ENCODE data around the gene FATE1.

The FATE1 gene

DNA sequence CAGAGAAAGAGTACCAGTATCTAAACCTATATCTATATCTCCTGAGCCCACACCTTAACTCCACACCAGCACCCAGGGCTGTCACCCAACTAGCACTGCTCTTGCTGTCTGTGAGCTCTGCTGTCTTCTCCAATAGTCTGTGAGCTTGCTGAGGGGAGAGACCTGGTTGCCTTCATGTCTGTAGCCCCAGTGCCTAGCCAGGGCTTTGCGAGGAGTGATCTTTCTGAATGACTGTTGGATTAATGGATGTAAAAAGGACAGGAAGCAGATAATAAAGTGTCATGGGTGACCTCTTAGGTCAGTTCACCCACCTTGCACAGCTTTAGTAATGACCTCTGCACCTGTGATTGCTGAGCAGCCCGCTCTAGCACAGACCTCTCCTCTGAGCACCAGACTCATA is 49.2 kb downstream of the FATE1 start:
- no peak for DNase-seq (ENCODE audit: low read depth)
- TF ChIP-seq, protein P1, sequence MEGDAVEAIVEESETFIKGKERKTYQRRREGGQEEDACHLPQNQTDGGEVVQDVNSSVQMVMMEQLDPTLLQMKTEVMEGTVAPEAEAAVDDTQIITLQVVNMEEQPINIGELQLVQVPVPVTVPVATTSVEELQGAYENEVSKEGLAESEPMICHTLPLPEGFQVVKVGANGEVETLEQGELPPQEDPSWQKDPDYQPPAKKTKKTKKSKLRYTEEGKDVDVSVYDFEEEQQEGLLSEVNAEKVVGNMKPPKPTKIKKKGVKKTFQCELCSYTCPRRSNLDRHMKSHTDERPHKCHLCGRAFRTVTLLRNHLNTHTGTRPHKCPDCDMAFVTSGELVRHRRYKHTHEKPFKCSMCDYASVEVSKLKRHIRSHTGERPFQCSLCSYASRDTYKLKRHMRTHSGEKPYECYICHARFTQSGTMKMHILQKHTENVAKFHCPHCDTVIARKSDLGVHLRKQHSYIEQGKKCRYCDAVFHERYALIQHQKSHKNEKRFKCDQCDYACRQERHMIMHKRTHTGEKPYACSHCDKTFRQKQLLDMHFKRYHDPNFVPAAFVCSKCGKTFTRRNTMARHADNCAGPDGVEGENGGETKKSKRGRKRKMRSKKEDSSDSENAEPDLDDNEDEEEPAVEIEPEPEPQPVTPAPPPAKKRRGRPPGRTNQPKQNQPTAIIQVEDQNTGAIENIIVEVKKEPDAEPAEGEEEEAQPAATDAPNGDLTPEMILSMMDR (conservative IDR thresholded peaks at IDR 0.05; ENCODE audit: low read depth, low read length) = no peak
- H3K4me3 ChIP-seq (ENCODE audit: low read length) = no peak overlapping the region

DNA sequence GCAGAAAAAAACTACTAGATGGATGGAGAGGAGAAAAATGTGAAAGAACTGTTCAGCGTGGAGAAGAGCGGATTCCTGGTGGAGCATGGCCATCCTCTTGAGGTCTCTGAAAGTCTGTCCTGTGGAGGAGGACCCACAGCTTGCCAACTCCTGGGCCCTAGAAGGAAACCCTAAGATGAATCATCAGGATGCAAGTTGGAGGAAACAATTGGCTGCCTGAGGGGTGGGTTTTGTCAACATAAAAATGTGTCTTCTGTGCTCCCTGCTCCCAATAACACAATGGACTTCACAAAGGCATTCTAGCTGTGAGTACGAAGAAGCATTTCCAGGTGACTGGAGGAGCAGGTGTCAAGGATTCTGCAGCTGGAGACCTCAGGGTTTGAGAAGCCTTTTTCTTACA is 55.9 kb downstream of the FATE1 start:
- no peak for DNase-seq (ENCODE audit: low read depth)
- H3K4me3 ChIP-seq (ENCODE audit: low read length) = no peak overlapping the region
- TF ChIP-seq, protein P1 (conservative IDR thresholded peaks at IDR 0.05; ENCODE audit: low read depth, low read length) = no peak
